Gastroesophageal sphincter (tissue), 4 donors: ENCODE measurements around the gene TCERG1. TPM values are rescaled to one million over a fixed set of nuclear protein-coding genes. Genes with fewer than 3 reads are reported as not detected.

Source experiments
- ATAC-seq: fragments of 150-250 bp; one replicate; pipeline ENCODE4 v1.9.1; 2016; ENCODE audit warnings: mild to moderate bottlenecking, moderate library complexity
- H3K27ac ChIP-seq, 4 donors: fragments of 200-600 bp; sonication (generic) in 3 of 4; 1 replicate in 3 of 4; 2 replicates in 1 of 4; pipeline ENCODE4 v1.5.1; 2016 to 2019
- H3K27me3 ChIP-seq: fragments of 200-600 bp; sonication (generic); one replicate; pipeline ENCODE4 v1.5.1; 2019
- H3K36me3 ChIP-seq, 2 donors: fragments of 200-600 bp; sonication (generic); one replicate each; pipeline ENCODE4 v1.5.1; 2019; ENCODE audit warnings: control low read depth in 1 of 2
- H3K4me1 ChIP-seq, 3 donors: fragments of 200-600 bp; sonication (generic); 1 replicate in 2 of 3; 2 replicates in 1 of 3; pipeline ENCODE4 v1.5.1; 2016 to 2019; ENCODE audit warnings: control low read depth in 2 of 3
- H3K4me3 ChIP-seq, 2 donors: fragments of 200-600 bp; sonication (generic); one replicate each; pipeline ENCODE4 v1.5.1; 2019; ENCODE audit warnings: mild to moderate bottlenecking in 1 of 2, moderate library complexity in 1 of 2
- H3K9me3 ChIP-seq, 3 donors: fragments of 200-600 bp; sonication (generic); one replicate each; pipeline ENCODE4 v1.5.1; 2017 to 2019; ENCODE audit warnings: control low read depth in 2 of 3
- CTCF ChIP-seq, 4 experiments: fragments of 200-600 bp in 2 of 4; fragments of 450-650 bp in 2 of 4; sonication (generic) in 1 of 4; IDR thresholded peaks; one replicate each; pipeline ENCODE4 v1.5.1; 2017 to 2019; ENCODE audit warnings: antibody characterized with exemption in 4 of 4, mild to moderate bottlenecking in 2 of 4, moderate library complexity in 2 of 4
- EP300 ChIP-seq: sonication (generic); formaldehyde crosslinking; IDR thresholded peaks from one replicate; pipeline ENCODE4 v1.6.1; 2017; ENCODE audit warnings: antibody characterized with exemption, mild to moderate bottlenecking
- POLR2A ChIP-seq, 2 donors: fragments of 450-650 bp; IDR thresholded peaks; one replicate each; pipeline ENCODE4 v1.6.1; 2017; ENCODE audit warnings: antibody characterized with exemption in 2 of 2, mild to moderate bottlenecking in 2 of 2, moderate library complexity in 1 of 2
- POLR2AphosphoS5 ChIP-seq: sonication (generic); formaldehyde crosslinking; IDR thresholded peaks from one replicate; pipeline ENCODE4 v1.6.1; 2017; ENCODE audit warnings: antibody characterized with exemption
- whole genome bisulfite sequencing, 2 donors: methylation state at CpG; one replicate each; pipeline ENCODE4 v1.1.5; 2018; ENCODE audit warnings: low coverage in 1 of 2; 5-methylcytosine and 5-hydroxymethylcytosine counted together
- total RNA-seq, 4 donors: library from RNA; depleted of rRNA; stranded (reverse); fragments of >200 nt; gene quantifications; one replicate each; pipeline ENCODE4 v1.1.0, GENCODE V29; 2016

The TCERG1 gene
- total RNA-seq, 4 donors from 2014 or later, result 19.8 to 66.9 (median 41.2) TPM

GRCh38 chr5:146521403-146522106, 74.4 kb downstream of the TCERG1 start:
- H3K4me1 ChIP-seq, result no peaks in the 10 kb centered on the region
- no peaks in the 10 kb centered on the region for H3K27me3 ChIP-seq
- no peak for ATAC-seq
- TF ChIP-seq POLR2AphosphoS5 (no peak), POLR2A (IDR thresholded peaks at IDR 0.05) (no peak), CTCF (IDR thresholded peaks at IDR 0.05) (no peak), EP300 (no peak)
- no peaks in the 10 kb centered on the region for H3K9me3 ChIP-seq
- H3K27ac ChIP-seq, result no peak overlapping the region
- WGBS, 2 donors, result 39 to 40% methylated on average over 6 to 8 of the region's 8 CpGs
- no peak overlapping the region for H3K4me3 ChIP-seq
- no peaks in the 10 kb centered on the region for H3K36me3 ChIP-seq

GRCh38 chr5:146523698-146524097, 76.6 kb downstream of the TCERG1 start:
- no peaks in the 10 kb centered on the region for H3K27me3 ChIP-seq
- no peaks in the 10 kb centered on the region for H3K9me3 ChIP-seq
- TF ChIP-seq EP300 (no peak), POLR2AphosphoS5 (no peak), CTCF (IDR thresholded peaks at IDR 0.05) (no peak)
- H3K4me3 ChIP-seq, result no peak overlapping the region
- no peak for ATAC-seq
- no peaks in the 10 kb centered on the region for H3K36me3 ChIP-seq
- 87 to 100% methylated on average over 1 to 3 of the region's 3 CpGs for WGBS, 2 donors
- H3K4me1 ChIP-seq, result no peaks in the 10 kb centered on the region
- H3K27ac ChIP-seq, result no peak overlapping the region

GRCh38 chr5:146527785-146528184, 80.7 kb downstream of the TCERG1 start:
- TF ChIP-seq CTCF (IDR thresholded peaks at IDR 0.05), result no peak
- TF ChIP-seq POLR2A (IDR thresholded peaks at IDR 0.05), result no peak
- no peak for TF ChIP-seq POLR2AphosphoS5
- no peak for TF ChIP-seq EP300
- no peak for ATAC-seq
- Histone ChIP-seq H3K4me3 (no peak overlapping the region), H3K27me3 (no peaks in the 10 kb centered on the region), H3K9me3 (no peaks in the 10 kb centered on the region), H3K27ac (no peak overlapping the region), H3K36me3 (no peaks in the 10 kb centered on the region), H3K4me1 (no peaks in the 10 kb centered on the region)
- 67 to 77% methylated on average over 3 of the region's 3 CpGs for whole genome bisulfite sequencing, 2 donors

- no peaks in the 10 kb centered on the region for H3K9me3 ChIP-seq
- 50 to 63% methylated on average over 4 of the region's 4 CpGs for WGBS, 2 donors
- H3K4me3 ChIP-seq, result no peak overlapping the region
- no peaks in the 10 kb centered on the region for H3K27me3 ChIP-seq
- ATAC-seq, result no peak
- no peaks in the 10 kb centered on the region for H3K36me3 ChIP-seq
- no peaks in the 10 kb centered on the region for H3K4me1 ChIP-seq
- no peak overlapping the region for H3K27ac ChIP-seq
- TF ChIP-seq POLR2A (IDR thresholded peaks at IDR 0.05), result no peak
- TF ChIP-seq POLR2AphosphoS5, result no peak
- no peak for TF ChIP-seq EP300
- no peak for TF ChIP-seq CTCF (IDR thresholded peaks at IDR 0.05)
Measured at GRCh38 chr5:146528236-146528635, 81.1 kb downstream of the TCERG1 start.

GRCh38 chr5:146529984-146530383, 82.9 kb downstream of the TCERG1 start:
- WGBS, 2 donors, result 40% methylated on average over 1 of the region's 2 CpGs; no CpG with 5 or more reads in 1 of the 2 donors
- no peaks in the 10 kb centered on the region for H3K36me3 ChIP-seq
- H3K27me3 ChIP-seq, result no peaks in the 10 kb centered on the region
- no peak overlapping the region for H3K4me3 ChIP-seq
- no peaks in the 10 kb centered on the region for H3K9me3 ChIP-seq
- no peak for ATAC-seq
- H3K4me1 ChIP-seq, result no peaks in the 10 kb centered on the region
- H3K27ac ChIP-seq, result no peak overlapping the region
- no peak for TF ChIP-seq POLR2A (IDR thresholded peaks at IDR 0.05)
- no peak for TF ChIP-seq EP300
- no peak for TF ChIP-seq CTCF (IDR thresholded peaks at IDR 0.05)
- no peak for TF ChIP-seq POLR2AphosphoS5
